ENCODE data around the gene TGFBI. TPM values are rescaled to one million over a fixed set of nuclear protein-coding genes. Genes with fewer than 3 reads are reported as not detected.
A peak's percentile ranks its signal among the peaks of the same experiment; 100 is the strongest.
"Not testable (repeated sequence)": the region's sequence is repeated elsewhere in the genome, so short reads cannot be mapped to it uniquely, and the experiment has no call there.

The TGFBI gene
- total RNA-seq, 1 donor from 2014 or later = 16.9 TPM

DNA sequence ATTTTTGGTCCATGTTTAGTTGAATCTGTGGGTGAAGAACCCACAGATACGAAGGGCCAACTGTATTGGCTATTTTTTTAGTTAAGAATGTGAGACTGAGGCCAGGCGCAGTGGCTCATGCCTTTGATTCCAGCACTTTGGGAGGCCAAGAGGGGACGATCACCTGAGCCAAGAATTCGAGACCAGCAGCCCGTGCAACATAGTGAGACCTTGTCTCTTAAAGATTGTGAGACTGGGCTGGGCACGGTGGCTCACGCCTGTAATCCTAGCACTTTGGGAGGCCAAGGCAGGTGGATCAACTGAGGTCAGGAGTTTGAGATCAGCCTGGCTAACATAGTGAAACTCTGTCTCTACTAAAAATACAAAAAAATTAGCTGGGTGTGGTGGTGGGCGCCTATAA, 16.2 kb downstream of the TGFBI start:
- DNase-seq (ENCODE audit: low read depth, low spot score) = not testable (repeated sequence)

DNA sequence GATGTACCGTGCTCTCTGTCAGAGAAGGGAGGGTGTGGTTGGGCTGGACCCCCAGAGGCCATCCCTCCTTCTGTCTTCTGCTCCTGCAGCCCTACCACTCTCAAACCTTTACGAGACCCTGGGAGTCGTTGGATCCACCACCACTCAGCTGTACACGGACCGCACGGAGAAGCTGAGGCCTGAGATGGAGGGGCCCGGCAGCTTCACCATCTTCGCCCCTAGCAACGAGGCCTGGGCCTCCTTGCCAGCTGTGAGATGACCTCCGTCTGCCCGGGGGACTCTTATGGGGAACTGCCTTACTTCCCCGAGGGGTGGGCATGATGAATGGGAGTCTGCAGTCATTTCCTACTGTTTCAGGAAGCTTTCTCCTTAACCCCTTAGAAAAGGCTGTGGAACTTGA, 17.5 kb downstream of the TGFBI start:
- DNase-seq (ENCODE audit: low read depth, low spot score) = no peak

DNA sequence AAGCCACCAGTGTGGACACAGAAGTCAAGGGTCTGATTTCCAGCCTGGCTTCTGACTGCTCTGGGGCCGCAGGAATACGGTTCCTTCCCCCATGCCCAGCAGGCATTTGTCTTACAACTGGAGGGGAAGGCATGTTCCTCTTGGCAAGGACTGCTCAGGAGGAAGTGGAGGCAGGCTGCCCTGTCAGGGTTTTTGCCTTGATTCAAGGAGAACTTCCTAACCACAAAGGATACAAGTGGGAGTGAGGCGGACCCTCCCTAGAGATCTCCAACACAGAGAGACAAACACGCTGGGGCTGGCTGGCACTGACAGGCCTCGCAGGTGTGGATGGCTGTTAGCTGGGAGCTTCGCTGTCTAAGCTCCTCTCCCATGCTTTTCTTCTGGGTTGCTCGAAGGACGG, 19.1 kb downstream of the TGFBI start:
- no peak for DNase-seq (ENCODE audit: low read depth, low spot score)

DNA sequence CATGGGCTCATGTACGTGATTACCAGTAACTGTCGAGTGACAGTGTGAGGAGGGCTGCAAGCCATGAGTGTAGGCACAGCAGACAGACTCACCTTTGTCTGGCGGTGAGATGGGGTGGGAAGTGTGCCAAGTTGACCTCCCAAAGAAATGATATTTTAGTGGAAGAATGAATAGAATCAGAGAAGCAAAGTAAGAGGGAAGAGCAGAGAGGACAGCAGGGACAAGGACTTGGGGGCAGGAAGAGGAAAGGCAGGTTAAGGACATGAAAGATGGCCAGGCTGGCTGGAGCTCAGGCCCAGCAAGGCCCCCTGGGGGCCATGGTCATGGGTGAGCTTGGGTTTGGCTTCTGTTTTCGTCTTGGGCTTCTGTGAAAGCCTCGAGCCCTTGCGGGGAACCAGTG, 20.2 kb downstream of the TGFBI start:
- no peak for DNase-seq (ENCODE audit: low read depth, low spot score)

DNA sequence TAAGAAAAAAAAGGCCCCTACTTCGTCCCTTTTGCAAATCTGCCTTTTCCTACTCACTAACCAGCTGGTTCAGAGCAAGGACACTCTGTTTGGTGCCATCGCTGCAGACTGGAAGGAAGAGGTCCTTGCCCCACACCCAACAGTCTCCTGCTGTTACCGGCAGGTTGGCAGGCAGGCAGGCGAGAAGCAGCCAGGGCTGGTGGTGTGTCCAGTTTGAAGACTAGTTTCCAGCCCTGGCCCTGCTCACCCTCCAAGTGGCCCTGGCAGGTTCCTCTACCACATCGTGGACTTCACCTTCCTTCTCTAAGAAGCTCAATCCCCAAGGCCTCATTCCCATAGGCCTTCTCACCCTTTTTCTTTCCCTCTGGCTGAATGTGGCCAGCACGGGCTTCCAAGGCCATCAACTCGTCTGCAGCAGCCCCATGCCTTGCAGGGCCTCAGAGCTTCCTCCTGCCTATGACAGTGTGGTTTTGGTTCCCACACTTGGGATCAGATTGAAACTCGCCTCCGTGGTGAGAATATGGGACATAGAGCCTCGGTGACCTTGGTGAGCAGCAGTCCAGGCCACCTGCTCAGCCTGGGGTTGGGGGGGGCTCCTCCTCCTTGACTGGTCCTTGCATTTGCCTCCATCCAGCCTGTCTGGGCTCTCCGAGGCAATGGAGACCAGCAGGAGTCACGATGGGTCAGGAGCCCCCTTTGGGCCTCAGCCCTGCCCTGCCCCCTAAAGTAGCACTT, 22.9 kb downstream of the TGFBI start:
- no peak for DNase-seq (ENCODE audit: low read depth, low spot score)

DNA sequence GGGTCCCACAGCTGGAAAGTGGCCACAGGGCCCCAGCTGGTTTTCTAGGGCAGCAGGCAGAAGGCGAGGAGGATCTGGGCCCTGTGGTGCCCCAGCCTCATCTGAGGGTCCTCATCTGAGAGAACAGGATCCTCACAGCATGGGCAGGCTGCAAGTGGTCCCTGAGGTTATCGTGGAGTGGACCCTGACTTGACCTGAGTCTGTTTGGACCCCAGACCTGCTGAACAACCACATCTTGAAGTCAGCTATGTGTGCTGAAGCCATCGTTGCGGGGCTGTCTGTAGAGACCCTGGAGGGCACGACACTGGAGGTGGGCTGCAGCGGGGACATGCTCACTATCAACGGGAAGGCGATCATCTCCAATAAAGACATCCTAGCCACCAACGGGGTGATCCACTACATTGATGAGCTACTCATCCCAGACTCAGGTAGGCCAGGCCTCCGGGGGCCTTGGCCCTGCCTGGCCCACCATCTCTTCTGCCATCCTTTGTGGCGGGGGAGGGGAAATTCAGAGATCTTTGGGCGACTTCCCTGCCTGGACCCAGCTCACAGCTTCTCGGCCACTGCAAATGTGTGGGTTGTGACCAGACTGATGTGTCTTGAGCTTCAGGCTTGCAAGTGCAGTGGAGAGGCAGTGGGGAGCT, 24.0 kb downstream of the TGFBI start:
- DNase-seq (ENCODE audit: low read depth, low spot score) = no peak

DNA sequence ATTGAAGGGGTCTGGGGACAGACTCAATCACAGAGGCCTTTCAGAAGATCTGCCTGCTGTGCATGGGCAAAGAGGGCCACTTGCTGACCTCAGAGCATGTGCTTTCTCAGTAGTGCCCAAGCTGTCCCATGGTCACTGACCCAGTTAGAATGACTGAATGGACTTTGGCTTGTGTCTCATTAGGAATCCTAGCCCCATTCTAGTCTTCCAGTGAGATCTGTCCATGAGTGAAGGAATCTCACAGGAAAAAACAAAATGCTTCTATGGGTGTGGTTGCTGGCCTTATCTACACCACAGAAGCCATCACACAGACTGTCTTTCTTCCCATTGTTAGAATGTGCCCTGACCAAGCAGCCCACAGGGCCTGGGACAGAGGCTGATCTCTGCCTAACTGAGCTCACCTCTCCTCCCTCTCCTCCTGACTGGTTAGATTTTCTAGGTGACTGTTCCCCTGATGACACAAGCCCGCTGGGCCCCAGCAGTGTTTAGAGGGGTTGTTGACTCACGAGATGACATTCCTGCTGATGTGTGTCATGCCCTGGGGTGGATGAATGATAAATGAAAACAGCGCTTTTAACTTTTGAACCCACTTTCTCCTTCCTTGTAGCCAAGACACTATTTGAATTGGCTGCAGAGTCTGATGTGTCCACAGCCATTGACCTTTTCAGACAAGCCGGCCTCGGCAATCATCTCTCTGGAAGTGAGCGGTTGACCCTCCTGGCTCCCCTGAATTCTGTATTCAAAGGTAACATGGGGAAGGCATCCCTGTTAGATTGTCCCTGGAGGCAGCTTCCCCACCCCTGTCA, 24.8 kb downstream of the TGFBI start:
- DNase-seq (ENCODE audit: low read depth, low spot score) = peak; percentile 49

DNA sequence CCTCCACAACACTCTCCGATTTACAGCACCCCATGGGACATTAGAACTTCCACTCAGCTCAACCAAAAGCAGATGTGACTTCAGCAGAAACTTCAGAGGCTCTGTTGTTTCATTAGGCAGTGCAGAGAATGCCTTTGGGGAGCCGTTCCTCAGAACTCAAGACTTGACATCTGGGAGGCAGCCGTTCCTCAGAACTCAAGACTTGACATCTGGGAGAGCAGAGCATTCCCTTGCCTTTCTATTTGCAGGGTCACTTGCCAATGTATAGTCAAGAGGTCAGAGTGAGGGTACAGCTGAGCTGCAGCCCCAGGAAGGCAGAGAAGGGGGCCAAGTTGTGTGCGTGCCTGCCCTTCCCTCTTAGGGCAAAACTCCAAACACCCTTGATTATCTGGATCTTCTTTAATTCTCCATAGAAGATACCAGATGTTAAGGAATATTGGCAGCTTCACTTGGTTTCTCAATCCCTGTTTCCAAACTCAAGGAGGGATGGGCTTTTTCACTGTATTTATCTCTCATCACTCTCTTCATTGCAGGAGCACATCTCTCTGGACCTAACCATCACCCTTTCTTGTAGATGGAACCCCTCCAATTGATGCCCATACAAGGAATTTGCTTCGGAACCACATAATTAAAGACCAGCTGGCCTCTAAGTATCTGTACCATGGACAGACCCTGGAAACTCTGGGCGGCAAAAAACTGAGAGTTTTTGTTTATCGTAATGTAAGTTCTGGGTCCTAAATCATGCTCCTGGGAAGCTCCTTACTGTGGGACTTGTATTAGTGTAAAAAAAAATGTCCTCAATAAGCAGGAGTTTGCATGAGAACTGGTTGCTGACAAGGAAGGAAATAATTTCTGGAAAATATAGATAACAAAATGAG, 25.6 kb downstream of the TGFBI start:
- no peak for DNase-seq (ENCODE audit: low read depth, low spot score)

DNA sequence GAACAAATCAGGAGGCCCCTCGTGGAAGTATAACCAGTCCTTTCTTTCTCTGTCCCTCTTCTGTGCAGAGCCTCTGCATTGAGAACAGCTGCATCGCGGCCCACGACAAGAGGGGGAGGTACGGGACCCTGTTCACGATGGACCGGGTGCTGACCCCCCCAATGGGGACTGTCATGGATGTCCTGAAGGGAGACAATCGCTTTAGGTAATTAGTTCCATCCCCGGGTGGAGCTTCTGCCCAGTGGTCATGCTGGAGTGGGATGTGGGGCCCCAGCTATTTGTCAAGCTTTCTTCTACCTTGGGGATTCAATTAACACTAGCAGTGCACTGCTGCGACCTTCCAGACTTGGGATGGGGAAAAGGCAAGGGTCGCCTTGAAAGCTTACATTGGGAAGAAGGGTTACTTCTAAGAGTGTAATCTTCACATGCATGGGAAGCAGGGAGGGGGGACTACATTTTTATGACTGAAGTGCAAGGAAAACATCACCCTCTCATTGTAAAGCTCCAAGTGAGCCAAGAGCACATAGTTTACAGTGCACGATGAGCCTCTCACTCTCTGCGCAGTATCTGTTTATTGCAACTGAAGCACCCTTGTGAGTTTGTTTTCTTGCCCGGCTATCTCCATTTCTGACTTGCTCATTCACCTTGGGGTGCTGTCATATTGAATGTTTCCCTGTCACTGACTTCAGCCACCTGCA, 27.0 kb downstream of the TGFBI start:
- no peak for DNase-seq (ENCODE audit: low read depth, low spot score)

DNA sequence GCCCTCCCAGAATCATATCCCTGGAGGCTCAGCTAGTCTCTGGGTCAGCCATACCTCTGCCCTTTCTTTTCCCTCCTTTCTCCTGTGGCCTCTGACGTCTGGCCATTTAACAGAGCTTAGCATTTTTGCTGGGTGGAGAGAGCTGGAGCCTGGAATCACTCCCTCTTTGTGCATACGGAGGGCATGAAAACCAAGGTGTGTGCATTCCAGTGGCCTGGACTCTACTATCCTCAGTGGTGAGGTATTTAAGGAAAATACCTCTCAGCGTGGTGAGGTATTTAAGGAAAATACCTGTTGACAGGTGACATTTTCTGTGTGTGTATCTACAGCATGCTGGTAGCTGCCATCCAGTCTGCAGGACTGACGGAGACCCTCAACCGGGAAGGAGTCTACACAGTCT, 27.5 kb downstream of the TGFBI start:
- no peak for DNase-seq (ENCODE audit: low read depth, low spot score)

DNA sequence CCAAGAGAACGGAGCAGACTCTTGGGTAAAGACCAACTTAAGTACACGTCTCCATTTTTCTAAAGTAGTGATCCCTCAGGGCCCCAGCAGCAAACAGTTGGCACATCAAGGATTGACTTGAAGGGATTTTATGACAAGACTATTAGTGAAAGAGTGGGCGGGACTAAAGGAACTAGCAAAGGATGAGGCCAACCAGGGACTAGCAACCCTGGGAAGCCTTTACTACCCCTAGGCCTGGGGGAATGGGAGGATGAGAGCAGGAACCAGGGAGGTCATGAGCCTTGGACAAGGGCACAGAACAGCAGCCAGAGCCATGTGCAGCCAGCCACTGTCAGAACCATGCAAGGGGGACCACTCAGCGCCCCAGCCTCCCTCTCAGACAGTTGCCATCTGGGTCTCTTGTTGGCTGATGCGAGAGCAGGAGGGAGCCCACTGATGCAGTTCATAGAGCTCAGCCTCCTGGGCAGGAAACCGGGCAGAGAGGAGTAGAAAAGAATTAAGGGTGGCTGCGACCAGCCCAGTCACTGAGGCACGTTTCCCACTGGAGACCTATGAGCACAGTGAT, 28.1 kb downstream of the TGFBI start:
- DNase-seq (ENCODE audit: low read depth, low spot score) = no peak

DNA sequence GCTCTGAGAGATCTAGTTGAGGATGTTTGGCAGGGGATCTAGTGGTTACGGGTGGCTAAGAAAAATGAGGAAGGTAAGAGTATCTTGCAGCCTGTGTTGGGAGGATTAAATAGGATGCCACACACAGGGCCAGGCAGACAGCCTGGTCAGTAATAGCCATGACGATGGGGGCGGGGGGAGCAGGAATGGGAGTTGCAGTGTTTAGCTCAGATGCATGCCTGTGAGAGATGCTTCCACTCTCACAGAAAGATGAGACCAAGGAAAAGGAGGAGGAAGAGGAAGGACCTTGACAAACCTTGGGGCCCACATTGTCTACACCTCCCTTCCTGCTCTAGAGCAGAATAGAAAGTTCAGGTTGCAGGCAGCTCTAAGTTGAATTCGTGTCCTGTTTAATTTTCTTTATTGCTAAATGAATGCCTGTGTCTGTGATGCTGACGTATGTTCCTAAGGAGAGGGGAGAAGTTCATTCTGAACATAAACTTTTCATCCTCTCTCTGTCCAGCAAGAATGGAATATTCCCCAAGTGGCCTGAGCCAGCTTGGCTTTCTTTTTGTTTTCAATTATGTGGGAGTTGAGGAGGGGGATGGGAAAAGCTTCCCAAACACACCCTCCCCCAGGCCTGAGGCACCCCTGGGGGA, 28.7 kb downstream of the TGFBI start:
- no peak for DNase-seq (ENCODE audit: low read depth, low spot score)

DNA sequence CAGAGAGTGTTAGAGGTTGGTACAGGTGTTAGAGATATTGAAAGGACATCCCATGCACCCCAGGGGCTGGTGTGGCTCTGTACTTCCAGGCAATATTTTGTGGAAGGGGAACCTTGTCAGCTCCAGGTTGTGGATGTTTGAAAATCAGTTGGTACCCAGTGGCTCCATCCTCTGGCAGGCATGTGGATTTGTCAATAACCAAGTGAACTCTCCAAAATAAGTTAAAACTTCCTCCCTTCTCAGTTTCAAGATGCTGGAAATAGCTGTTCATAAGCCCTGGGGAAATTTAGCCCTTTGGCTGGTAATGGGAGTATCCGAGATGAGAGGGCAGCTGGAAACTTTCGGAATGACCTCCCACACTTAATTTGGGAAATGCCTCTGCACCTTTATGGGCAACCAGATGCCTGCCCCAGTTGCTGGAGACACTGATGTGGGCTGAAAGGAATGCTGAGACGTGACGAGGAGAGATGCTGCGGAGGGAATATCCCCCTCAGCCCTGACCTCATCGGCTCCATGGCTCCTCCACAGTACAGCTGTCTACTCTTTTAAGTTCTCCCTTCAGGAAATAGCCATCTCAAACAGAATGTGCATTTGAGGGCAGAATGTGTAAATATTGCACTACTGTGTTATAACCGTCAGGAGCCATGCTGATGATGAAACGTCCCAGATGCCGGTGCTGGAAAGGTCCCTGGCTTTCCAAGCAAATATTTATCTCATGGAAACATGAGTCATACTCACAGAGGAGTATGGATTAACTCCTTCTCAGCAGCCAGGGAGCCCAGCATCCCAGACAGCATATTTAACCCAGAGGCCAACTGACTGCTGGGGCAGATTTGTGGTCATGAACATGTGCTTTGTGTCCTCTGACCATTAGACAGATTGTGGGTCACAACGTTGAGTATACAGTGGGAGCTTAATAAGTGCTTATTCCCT, 29.5 kb downstream of the TGFBI start:
- DNase-seq (ENCODE audit: low read depth, low spot score) = no peak

DNA sequence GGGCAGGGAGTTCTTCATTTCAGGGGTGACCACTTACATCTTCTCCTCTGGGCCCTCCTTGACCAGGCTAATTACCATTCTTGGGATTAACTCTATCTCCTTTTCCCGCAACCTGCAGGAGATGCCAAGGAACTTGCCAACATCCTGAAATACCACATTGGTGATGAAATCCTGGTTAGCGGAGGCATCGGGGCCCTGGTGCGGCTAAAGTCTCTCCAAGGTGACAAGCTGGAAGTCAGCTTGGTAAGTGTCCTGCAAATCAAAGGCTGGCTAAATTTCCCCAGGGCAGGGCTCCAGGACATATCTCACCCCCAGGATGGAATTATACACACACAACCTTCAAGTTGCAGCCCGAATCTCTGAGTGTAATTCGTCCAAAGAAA, 30.2 kb downstream of the TGFBI start:
- DNase-seq (ENCODE audit: low read depth, low spot score) = no peak

DNA sequence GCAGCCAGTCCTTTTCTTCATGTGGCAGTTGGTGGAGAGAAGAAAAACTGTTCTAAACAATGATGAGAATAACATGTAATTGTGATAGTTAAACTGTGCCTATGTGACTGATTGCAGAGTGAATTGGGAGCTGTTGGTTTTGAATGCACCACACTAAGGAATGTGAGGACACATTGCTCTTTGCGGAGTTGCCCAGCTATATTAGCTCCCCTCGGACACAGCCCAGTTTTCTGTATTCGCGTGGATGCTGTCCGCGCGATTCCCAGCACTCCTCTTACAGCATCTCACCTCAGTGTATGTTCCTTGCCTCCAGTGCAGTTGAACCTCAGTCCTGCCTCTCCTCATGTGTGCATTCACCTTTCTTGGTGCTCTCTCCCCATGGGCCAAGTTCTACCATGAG, 32.2 kb downstream of the TGFBI start:
- DNase-seq (ENCODE audit: low read depth, low spot score) = no peak

DNA sequence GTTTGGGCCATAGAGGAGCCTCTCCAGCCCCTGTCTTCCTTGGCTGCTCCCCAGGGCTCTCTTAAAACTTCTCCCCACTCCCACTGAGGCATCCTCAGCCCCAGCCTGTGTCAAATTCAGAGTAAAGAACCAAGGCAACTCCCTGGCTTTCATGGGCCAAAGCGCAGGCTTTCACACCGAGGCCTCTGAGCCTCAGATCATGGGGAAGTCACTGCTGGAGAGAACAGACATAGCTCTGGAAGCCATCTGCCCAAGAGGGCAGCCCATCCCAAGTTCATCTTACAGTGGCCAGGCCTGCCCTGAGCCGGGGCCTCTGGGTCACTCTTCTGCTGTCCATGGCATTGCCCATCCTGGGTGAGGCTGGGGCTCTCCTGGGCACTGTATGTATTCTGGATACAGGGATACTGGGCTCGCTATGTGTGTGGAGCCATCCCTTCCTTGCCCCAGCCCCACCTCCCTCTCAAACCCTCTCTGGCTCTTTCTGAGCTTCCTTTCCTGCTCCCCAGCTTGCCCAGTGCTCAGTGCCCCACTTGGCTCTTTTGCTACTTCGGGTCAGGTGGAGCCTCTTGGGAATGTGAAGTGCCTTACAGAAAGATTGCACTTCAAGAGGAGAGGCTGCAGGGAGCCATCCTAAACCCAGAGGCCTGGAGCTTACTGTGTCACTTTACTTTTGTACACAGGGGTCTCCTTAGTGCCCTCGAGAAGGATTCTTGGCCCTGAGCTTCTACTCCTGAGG, 33.0 kb downstream of the TGFBI start:
- no peak for DNase-seq (ENCODE audit: low read depth, low spot score)

DNA sequence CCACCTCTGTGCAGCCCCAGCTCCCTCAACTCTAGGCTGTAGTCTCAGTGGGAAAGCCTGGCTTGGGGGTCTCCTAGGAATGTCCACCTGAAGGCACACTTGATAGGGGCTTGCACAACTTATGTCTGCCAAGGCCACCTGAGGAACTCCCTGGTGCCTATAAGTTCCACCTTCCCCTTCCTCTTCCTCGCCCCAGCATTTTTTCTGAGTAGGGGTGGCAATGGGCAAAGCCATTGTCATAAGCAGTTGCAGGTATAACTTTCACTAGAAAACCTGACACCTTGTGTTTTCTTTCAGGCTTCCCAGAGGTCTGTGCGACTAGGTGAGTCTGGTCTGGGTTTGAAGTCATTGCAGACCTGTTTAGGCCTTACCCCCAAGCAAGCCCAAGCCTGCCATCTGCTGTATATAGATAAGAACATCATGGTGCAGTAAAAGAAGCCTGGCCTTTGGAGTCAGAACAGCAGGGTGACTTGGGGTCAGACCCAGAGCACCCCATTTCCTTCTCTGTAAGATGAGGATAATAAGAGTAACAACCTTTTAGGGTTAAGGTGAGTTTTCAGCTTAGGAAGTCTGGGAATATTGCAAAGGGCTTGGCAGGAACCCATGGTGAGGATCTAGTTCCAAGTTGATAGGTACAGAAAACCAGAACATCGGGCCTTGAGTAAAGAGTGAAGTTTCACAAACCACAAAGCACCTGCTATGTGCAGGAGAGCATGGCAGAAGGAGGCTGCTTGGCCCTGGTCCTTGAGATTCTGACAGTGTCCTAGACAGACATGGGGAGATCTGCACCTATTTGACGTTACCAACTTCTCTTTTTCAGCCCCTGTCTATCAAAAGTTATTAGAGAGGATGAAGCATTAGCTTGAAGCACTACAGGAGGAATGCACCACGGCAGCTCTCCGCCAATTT, 33.8 kb downstream of the TGFBI start:
- peak; percentile 26 for DNase-seq (ENCODE audit: low read depth, low spot score)

Measured in pulmonary artery endothelial cell (primary cell).